K562 (cell line): ENCODE data around the gene RARRES1.

Experiments used
- NR2C2 ChIP-seq, 2 experiments: fragments of 200-800 bp in 1 of 2; sonication (Bioruptor generic) in 1 of 2; sonication (generic) in 1 of 2; formaldehyde crosslinking in 1 of 2; IDR thresholded peaks; 2 replicates each; pipeline versions ENCODE4 v1.6.1 to v1.8.0; 2016 to 2022; ENCODE audit warnings: mild to moderate bottlenecking in 1 of 2, missing compliant biosample characterization in 1 of 2, missing genetic modification characterization in 1 of 2, missing genetic modification reagents in 1 of 2
- POLR2A ChIP-seq: fragments of 450-650 bp; conservative IDR thresholded peaks from 2 replicates; pipeline ENCODE4 v1.6.1; 2016
- SRF ChIP-seq, 2 experiments: fragments of 250-450, 450-650 bp in 1 of 2; sonication (Bioruptor Pico) in 1 of 2; sonication (generic) in 1 of 2; formaldehyde crosslinking; IDR thresholded peaks; 2 replicates each; pipeline versions ENCODE4 v1.5.0 to v1.5.1; 2020 to 2022; ENCODE audit warnings: mild to moderate bottlenecking in 1 of 2, missing genetic modification reagents in 1 of 2

DNA sequence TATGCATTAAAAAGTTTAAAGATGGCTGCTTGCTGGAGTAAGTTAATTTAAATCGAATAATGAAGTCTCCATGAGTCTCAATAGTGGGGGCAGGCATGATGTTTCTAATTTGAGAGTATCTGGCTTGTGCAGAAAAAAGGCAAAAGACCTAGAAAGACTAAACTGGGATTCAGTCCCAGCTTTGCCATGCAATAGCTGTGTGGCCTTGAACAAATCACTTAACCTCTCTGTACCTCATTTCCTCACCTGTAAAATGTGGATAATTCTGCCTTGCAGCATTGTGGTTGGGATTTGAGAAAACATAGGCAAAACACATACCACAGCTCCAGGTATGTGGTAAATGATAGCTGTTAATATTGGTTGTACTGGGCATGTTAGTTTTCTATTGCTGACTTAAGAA lies 68.4 kb downstream of the RARRES1 start:
- TF ChIP-seq NR2C2 (CRISPR knock-in tag; IDR thresholded peaks at IDR 0.05) (no peak), NR2C2 (tag; IDR thresholded peaks at IDR 0.05) (no peak), POLR2A (no peak), SRF (CRISPR knock-in tag; IDR thresholded peaks at IDR 0.05) (no peak)
